K562 (cell line): ENCODE measurements around the gene ZNF644. TPM values are rescaled to one million over a fixed set of nuclear protein-coding genes. Genes with fewer than 3 reads are reported as not detected.

Experiments used
- ATAC-seq: fragments of 200-7000 bp; cut with Tn5 transposase; 3 replicates; pipeline ENCODE4 v1.9.1; 2020; ENCODE audit warnings: moderate library complexity
- BruUV-seq: library from RNA; stranded (reverse); fragments of 400-500 nt; replicated peaks from 2 replicates; lab custom pipeline; 2021; lab: Mats Ljungman, UMichigan
- CTCF ChIA-PET: fragments of 300-600 bp; formaldehyde crosslinking; extraction: SDS; loops from one replicate; lab custom pipeline; 2021; ENCODE audit warnings: low intra/inter-chr PET ratio; lab: Yijun Ruan, JAX
- POLR2A ChIA-PET: fragments of 300-600, 350-650 bp; sonication (Branson Sonifier 250); formaldehyde crosslinking; extraction: SDS; loops from one replicate; lab custom pipeline; 2021; ENCODE audit warnings: antibody characterized with exemption, inconsistent platforms; lab: Yijun Ruan, JAX
- DNase-seq, 4 experiments: peaks; one replicate each; pipeline versions ENCODE4 v3.0.0 to v3.0.0-alpha.2; 2011 to 2018; ENCODE audit warnings: low spot score in 3 of 4, mixed read lengths in 3 of 4; ENCODE audit errors: extremely low read depth in 1 of 4
- FAIRE-seq: peaks from 2 replicates; lab custom pipeline; 2011; peaks lifted over from hg19 to GRCh38; lab: Jason Lieb, UNC
- H2AFZ ChIP-seq: 2 replicates; pipeline ENCODE4 v1.6.0; 2011; ENCODE audit warnings: low read depth, low read length, control low read depth, inconsistent platforms
- H3K27ac ChIP-seq: fragments of 200-600 bp; 3 replicates; pipeline ENCODE4 v1.8.0; 2011; ENCODE audit warnings: low read depth, mild to moderate bottlenecking, control low read depth, inconsistent platforms, low read length, moderate library complexity, mixed read lengths; ENCODE audit errors: extremely low read depth
- H3K27me3 ChIP-seq, 2 experiments: fragments of 300-600 bp in 1 of 2; 2 replicates in 1 of 2; 3 replicates in 1 of 2; pipeline versions ENCODE4 v1.6.0 to v1.8.0; 2011; ENCODE audit warnings: inconsistent platforms in 2 of 2, low read length in 2 of 2, mild to moderate bottlenecking in 1 of 2, mixed read lengths in 1 of 2, moderate library complexity in 1 of 2; ENCODE audit not compliant: control insufficient read depth in 2 of 2, insufficient read depth in 2 of 2
- H3K36me3 ChIP-seq: fragments of 300-600 bp; 3 replicates; pipeline ENCODE4 v1.8.0; 2011; ENCODE audit warnings: mild to moderate bottlenecking, low read length, inconsistent platforms; ENCODE audit not compliant: control insufficient read depth, insufficient read depth
- H3K4me1 ChIP-seq, 2 experiments: fragments of 200-600 bp in 1 of 2; replicated peaks in 1 of 2; 2 replicates in 1 of 2; 3 replicates in 1 of 2; pipeline versions ENCODE4 v1.5.1 to v1.8.0; 2011; ENCODE audit warnings: inconsistent platforms in 2 of 2, low read length in 2 of 2, mild to moderate bottlenecking in 1 of 2, mixed read lengths in 1 of 2, moderate library complexity in 1 of 2; ENCODE audit not compliant: control insufficient read depth in 2 of 2, insufficient read depth in 2 of 2
- H3K4me2 ChIP-seq: 2 replicates; pipeline ENCODE4 v1.6.1; 2011; ENCODE audit warnings: low read length, control low read depth, inconsistent platforms, mixed read lengths; ENCODE audit not compliant: insufficient read depth
- H3K4me3 ChIP-seq: fragments of 200-600 bp; sonication (generic), shearing (Covaris generic); 2 replicates; pipeline ENCODE4 v1.5.1; 2016; ENCODE audit warnings: control low read depth, inconsistent platforms
- H3K79me2 ChIP-seq: fragments of 200-600 bp; 3 replicates; pipeline ENCODE4 v1.8.0; 2011; ENCODE audit warnings: low read length, inconsistent platforms; ENCODE audit not compliant: control insufficient read depth, insufficient read depth
- H3K9ac ChIP-seq, 2 experiments: 2 replicates each; pipeline versions ENCODE4 v1.6.0 to v1.6.1; 2011; ENCODE audit warnings: low read depth in 2 of 2, low read length in 2 of 2, control low read depth in 1 of 2, inconsistent platforms in 1 of 2, mild to moderate bottlenecking in 1 of 2, mixed read lengths in 1 of 2; ENCODE audit not compliant: insufficient read depth in 1 of 2
- H3K9me1 ChIP-seq: one replicate; pipeline ENCODE4 v1.6.0; 2011; ENCODE audit warnings: inconsistent platforms, mild to moderate bottlenecking, low read length, moderate library complexity; ENCODE audit not compliant: control insufficient read depth, insufficient read depth
- H3K9me3 ChIP-seq: replicated peaks from 2 replicates; pipeline ENCODE4 v1.5.1; 2011; ENCODE audit warnings: low read depth, low read length, inconsistent platforms; ENCODE audit not compliant: control insufficient read depth, insufficient read depth
- H4K20me1 ChIP-seq: replicated peaks from 2 replicates; pipeline ENCODE4 v1.6.1; 2011; ENCODE audit warnings: low read length, inconsistent platforms, mixed read lengths; ENCODE audit not compliant: control insufficient read depth, insufficient read depth
- BRD9 ChIP-seq: fragments of 450-650 bp; IDR thresholded peaks from 2 replicates; pipeline ENCODE4 v1.6.1; 2018; ENCODE audit warnings: low read depth; ENCODE audit not compliant: partially characterized antibody
- BRF1 ChIP-seq: IDR thresholded peaks from 3 replicates; pipeline ENCODE4 v1.6.1; 2011; ENCODE audit warnings: borderline replicate concordance, mild to moderate bottlenecking; ENCODE audit not compliant: insufficient read length; ENCODE audit errors: extremely low read depth
- EHMT2 ChIP-seq: fragments of 450-650 bp; IDR thresholded peaks from 2 replicates; pipeline ENCODE4 v1.6.1; 2018; ENCODE audit warnings: antibody characterized with exemption
- MTA3 ChIP-seq: fragments of 450-650 bp; formaldehyde crosslinking; IDR thresholded peaks from 2 replicates; pipeline ENCODE4 v1.6.1; 2017; ENCODE audit warnings: mild to moderate bottlenecking, borderline replicate concordance
- PCBP1 ChIP-seq: fragments of 200-400 bp; formaldehyde crosslinking; IDR thresholded peaks from 2 replicates; pipeline ENCODE4 v1.6.1; 2018; ENCODE audit warnings: mild to moderate bottlenecking, low read depth, low read length; ENCODE audit not compliant: poor library complexity, severe bottlenecking
- STAG1 ChIP-seq: sonication (generic); formaldehyde crosslinking; IDR thresholded peaks from 2 replicates; pipeline ENCODE4 v1.5.0; 2020; ENCODE audit warnings: missing genetic modification reagents, borderline replicate concordance
- TCF7 ChIP-seq: sonication (generic); IDR thresholded peaks from 2 replicates; pipeline ENCODE4 v1.6.1; 2016; ENCODE audit warnings: antibody characterized with exemption, borderline replicate concordance
- U2AF1 ChIP-seq: fragments of 200-400 bp; formaldehyde crosslinking; optimal IDR thresholded peaks from 2 replicates; pipeline ENCODE3; 2017; ENCODE audit warnings: mild to moderate bottlenecking, low read depth, low read length, moderate library complexity
- ZC3H4 ChIP-seq: sonication (generic); formaldehyde crosslinking; IDR thresholded peaks from 2 replicates; pipeline ENCODE4 v1.9.0; 2021; ENCODE audit warnings: missing genetic modification reagents, borderline replicate concordance
- ZNF316 ChIP-seq: fragments of 450-650 bp; IDR thresholded peaks from 2 replicates; pipeline ENCODE4 v1.6.1; 2016
- ZNF589 ChIP-seq: fragments of 200-800 bp; sonication (Bioruptor generic); IDR thresholded peaks from 2 replicates; pipeline ENCODE4 v1.6.1; 2016; ENCODE audit warnings: low read depth, missing genetic modification characterization, missing compliant biosample characterization
- ZNF668 ChIP-seq: fragments of 250-450 bp; sonication (Bioruptor Pico); IDR thresholded peaks from 2 replicates; pipeline ENCODE4 v1.8.0; 2022; ENCODE audit warnings: mild to moderate bottlenecking, inconsistent platforms
- ZNF785 ChIP-seq: fragments of 250-450 bp; sonication (Bioruptor Pico); IDR thresholded peaks from 2 replicates; pipeline ENCODE4 v1.4.0; 2020; ENCODE audit warnings: mild to moderate bottlenecking
- WGBS: fragments of 100-300 bp; shearing (Covaris generic); methylation state at CpG from one replicate; pipeline ENCODE4 v1.1.6; 2016; ENCODE audit warnings: low coverage, mixed read lengths; ENCODE audit not compliant: insufficient coverage; ENCODE audit errors: missing lambda C conversion rate; 5-methylcytosine and 5-hydroxymethylcytosine counted together
- in situ Hi-C: fragments of 300-500 bp; cut with MboI; formaldehyde crosslinking; loops from 4 replicates; pipeline ENCODE4 v1.15.0; 2018; ENCODE audit warnings: inconsistent platforms, mixed read lengths
- intact Hi-C: fragments of 100-400 bp; cut with micrococcal nuclease; formaldehyde crosslinking; loops from 2 replicates; pipeline ENCODE4 v1.14.2; 2022
- polyA plus RNA-seq, 8 experiments: library from polyadenylated mRNA; depleted of rRNA in 4 of 8; stranded (reverse) in 5 of 8; unstranded in 3 of 8; fragments of >200 nt; fragmentation: Nextera tagmentation in 2 of 8; fragmentation: Illumina TruSeq in 1 of 8; extraction: Ambion mirVana in 2 of 8; extraction: Trizol in 1 of 8; gene quantifications; 2 replicates each; pipeline versions ENCODE4 v1.2.1 to v1.2.3, GENCODE V29; 2011 to 2014; ENCODE audit warnings: inconsistent platforms in 1 of 8, missing spikeins in 1 of 8
- total RNA-seq, 7 experiments: library from RNA; depleted of rRNA in 6 of 7; stranded (reverse); fragments of >200 nt in 6 of 7; fragmentation: Illumina TruSeq in 2 of 7; extraction: Trizol in 2 of 7; gene quantifications; 2 replicates each; pipeline versions ENCODE4 v1.2.1 to v1.2.3, GENCODE V29; 2011 to 2021; ENCODE audit warnings: low replicate concordance in 1 of 7

Gene ZNF644
- total and polyA plus RNA-seq, 9 of the 15 experiments (the other 6 are each of a cell fraction or from before 2014, with no cell fraction given): 25.3 to 71.4 (median 39.6) TPM

GRCh38 chr1:91006113-91006908 is 15.5 kb downstream of the ZNF644 start:
- no peak overlapping the region for H3K4me3 ChIP-seq
- H3K27ac ChIP-seq: no peak overlapping the region
- in situ Hi-C loops: no loop called here
- H3K9me3 ChIP-seq: no peaks in the 10 kb centered on the region
- FAIRE-seq (no peak), ATAC-seq (peak; percentile 70), DNase-seq (no peak)
- no peak overlapping the region for H2AFZ ChIP-seq
- TF ChIP-seq BRD9 (no peak), PCBP1 (no peak), TCF7 (no peak), ZNF316 (no peak), ZNF668 (CRISPR knock-in tag) (no peak), MTA3 (no peak), ZNF589 (CRISPR knock-in tag) (no peak), U2AF1 (no peak), ZC3H4 (CRISPR knock-in tag) (no peak), EHMT2 (no peak), ZNF785 (CRISPR knock-in tag) (no peak), BRF1 (no peak), STAG1 (CRISPR knock-in tag) (no peak)
- H4K20me1 ChIP-seq: no peaks in the 10 kb centered on the region; the same call in 1 of the 2 replicates
- H3K27me3 ChIP-seq: no peaks in the 10 kb centered on the region
- BruUV-seq: no TSS peak
- WGBS: 48% methylated on average over 2 of the region's 2 CpGs
- intact Hi-C loops: no loop called here
- H3K9me1 ChIP-seq: no peaks in the 10 kb centered on the region
- H3K4me2 ChIP-seq: no peak overlapping the region
- no peak overlapping the region for H3K9ac ChIP-seq
- peaks cover 81% of the 10 kb centered on the region for H3K79me2 ChIP-seq
- 0 out of 3 replicates have a peak, but pooled peaks cover 4% of the 10 kb centered on the region for H3K36me3 ChIP-seq
- no peaks in the 10 kb centered on the region for H3K4me1 ChIP-seq
- CTCF ChIA-PET: no interaction called here
- POLR2A ChIA-PET: interaction anchor here (0.6 to 4.5 kb wide), 3 partner anchors 14 to 23 kb away, joined by 3 to 40 read pairs (median 3); partner anchors contain the start of gene ZNF644
